Germinal center (tissue), 1 donor: ENCODE measurements around the gene TMED5.

Source experiments
- DNase-seq: peaks from one replicate; pipeline ENCODE4 v3.0.0; 2012; ENCODE audit warnings: mixed read lengths, low spot score

TMED5 gene

GRCh38 chr1:93123201-93123783 lies 56.9 kb downstream of the TMED5 start:
- no peak for DNase-seq

- DNase-seq: no peak
Measured at GRCh38 chr1:93120614-93121013, 59.6 kb downstream of the TMED5 start.

GRCh38 chr1:93114391-93114790 lies 65.8 kb downstream of the TMED5 start:
- DNase-seq: no peak

- no peak for DNase-seq
Measured at GRCh38 chr1:93113127-93113526, 67.1 kb downstream of the TMED5 start.

- DNase-seq: no peak
Measured at GRCh38 chr1:93111561-93111960, 68.7 kb downstream of the TMED5 start.

- DNase-seq: no peak
Measured at GRCh38 chr1:93111065-93111464, 69.1 kb downstream of the TMED5 start.

GRCh38 chr1:93109578-93109977 lies 70.6 kb downstream of the TMED5 start:
- DNase-seq: no peak

- no peak for DNase-seq
Measured at GRCh38 chr1:93108335-93108734, 71.9 kb downstream of the TMED5 start.

GRCh38 chr1:93107395-93107794 lies 72.8 kb downstream of the TMED5 start:
- DNase-seq: no peak

- no peak for DNase-seq
Measured at GRCh38 chr1:93106226-93106625, 74.0 kb downstream of the TMED5 start.

GRCh38 chr1:93102142-93102541 lies 78.1 kb downstream of the TMED5 start:
- DNase-seq: no peak
